Gastrocnemius medialis (tissue), 4 donors: ENCODE results near the gene PCCA. TPM values are rescaled to one million over a fixed set of nuclear protein-coding genes. Genes with fewer than 3 reads are reported as not detected.

Experiments used
- ATAC-seq, 2 donors: fragments of 150-250 bp; one replicate each; pipeline ENCODE4 v1.9.1; 2016
- DNase-seq, 2 donors: peaks; one replicate each; pipeline ENCODE4 v3.0.0-alpha.2; 2019
- H3K27ac ChIP-seq, 4 donors: fragments of 200-600 bp; sonication (generic); 1 replicate in 1 of 4; 2 replicates in 3 of 4; pipeline ENCODE4 v1.5.1; 2016 to 2018; ENCODE audit warnings: mild to moderate bottlenecking in 2 of 4, moderate library complexity in 1 of 4
- H3K27me3 ChIP-seq, 3 donors: fragments of 200-600 bp; sonication (generic) in 2 of 3; 1 replicate in 1 of 3; 2 replicates in 2 of 3; pipeline versions ENCODE4 v1.5.1 to v1.6.0; 2016 to 2019; ENCODE audit warnings: mild to moderate bottlenecking in 1 of 3, moderate library complexity in 1 of 3
- H3K36me3 ChIP-seq, 2 donors: fragments of 200-600 bp; sonication (generic) in 1 of 2; one replicate each; pipeline ENCODE4 v1.5.1; 2017 to 2018
- H3K4me1 ChIP-seq, 2 donors: fragments of 200-600 bp; sonication (generic) in 1 of 2; one replicate each; pipeline ENCODE4 v1.5.1; 2016 to 2017; ENCODE audit warnings: mild to moderate bottlenecking in 2 of 2
- H3K4me3 ChIP-seq, 4 donors: fragments of 200-600 bp; sonication (generic) in 3 of 4; 1 replicate in 1 of 4; 2 replicates in 3 of 4; pipeline ENCODE4 v1.5.1; 2016 to 2019; ENCODE audit warnings: mild to moderate bottlenecking in 2 of 4
- H3K9me3 ChIP-seq, 3 donors: fragments of 200-600 bp; sonication (generic) in 2 of 3; 1 replicate in 1 of 3; 2 replicates in 2 of 3; pipeline ENCODE4 v1.5.1; 2016 to 2019
- CTCF ChIP-seq, 5 experiments: fragments of 450-650 bp in 3 of 5; fragments of 200-600 bp in 2 of 5; sonication (generic) in 2 of 5; IDR thresholded peaks in 4 of 5; conservative IDR thresholded peaks in 1 of 5; 1 replicate in 4 of 5; 2 replicates in 1 of 5; pipeline ENCODE4 v1.5.1; 2016 to 2019; ENCODE audit warnings: antibody characterized with exemption in 5 of 5, mild to moderate bottlenecking in 3 of 5, moderate library complexity in 3 of 5
- POLR2A ChIP-seq, 2 donors: fragments of 450-650 bp; IDR thresholded peaks; one replicate each; pipeline ENCODE4 v1.6.1; 2017; ENCODE audit warnings: antibody characterized with exemption in 2 of 2, mild to moderate bottlenecking in 2 of 2, moderate library complexity in 2 of 2
- in situ Hi-C, 4 donors: fragments of 200-750 bp; cut with MboI; loops; one replicate each; pipeline versions ENCODE4 v1.15.0 to v1.8.0; 2017; ENCODE audit warnings: low sequenced_read_pairs in 4 of 4
- intact Hi-C: fragments of 100-400 bp; cut with DNase I; formaldehyde crosslinking; loops from one replicate; pipeline ENCODE4 v1.15.1; 2023; ENCODE audit warnings: low total_unique reads
- total RNA-seq, 4 donors: library from RNA; depleted of rRNA; stranded (reverse); fragments of >200 nt; gene quantifications; one replicate each; pipeline versions ENCODE4 v1.1.0 to v1.2.3, GENCODE V29; 2016

The PCCA gene
- total RNA-seq, 4 donors from 2014 or later, result 7.5 to 19.5 (median 10.8) TPM

- Histone ChIP-seq H3K27me3 (no peaks in the 10 kb centered on the region), H3K4me3 (no peak overlapping the region), H3K36me3 (no peaks in the 10 kb centered on the region), H3K27ac (no peak overlapping the region), H3K4me1 (peaks cover 0 to 14% of the 10 kb centered on the region in 2 donors), H3K9me3 (no peaks in the 10 kb centered on the region)
- ATAC-seq, result no peak
- intact Hi-C loops (no loop called here), in situ Hi-C loops (no loop called here)
- no peak for DNase-seq
- no peak for TF ChIP-seq CTCF (IDR thresholded peaks at IDR 0.05 in 4 of 5, conservative IDR thresholded peaks at IDR 0.05 in 1 of 5)
- no peak for TF ChIP-seq POLR2A (IDR thresholded peaks at IDR 0.05)
Measured at GRCh38 chr13:100130092-100130491, 41.2 kb downstream of the PCCA start.

DNA sequence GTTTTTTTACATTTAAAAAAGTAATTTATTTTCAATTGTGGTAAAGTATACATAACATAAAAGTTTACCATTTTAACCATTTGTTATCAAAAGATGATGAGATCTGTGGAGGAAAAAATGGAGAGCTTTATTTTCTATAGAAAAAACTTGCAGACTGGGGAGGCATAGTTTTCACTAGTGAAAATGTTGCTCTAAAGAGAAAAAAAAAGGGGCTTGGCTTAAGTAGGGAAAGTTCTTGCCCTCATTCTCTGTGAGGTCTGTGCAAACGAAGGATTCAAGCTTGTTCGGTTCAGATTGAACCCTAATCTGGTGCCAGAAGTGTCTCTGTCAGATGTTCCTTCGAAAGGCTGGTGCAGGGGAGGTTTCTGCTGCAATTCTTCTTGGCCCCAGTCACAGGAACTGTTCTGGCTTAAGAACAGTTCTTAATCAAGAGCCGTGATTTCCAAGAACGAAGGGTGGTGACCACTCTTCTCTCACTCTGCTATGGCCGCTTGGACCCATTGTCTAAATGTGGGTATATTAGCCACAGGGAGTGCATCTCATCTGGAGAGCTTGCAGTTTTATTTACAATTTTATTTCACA is 42.1 kb downstream of the PCCA start:
- peaks cover 0 to 14% of the 10 kb centered on the region in 2 donors for H3K4me1 ChIP-seq

DNA sequence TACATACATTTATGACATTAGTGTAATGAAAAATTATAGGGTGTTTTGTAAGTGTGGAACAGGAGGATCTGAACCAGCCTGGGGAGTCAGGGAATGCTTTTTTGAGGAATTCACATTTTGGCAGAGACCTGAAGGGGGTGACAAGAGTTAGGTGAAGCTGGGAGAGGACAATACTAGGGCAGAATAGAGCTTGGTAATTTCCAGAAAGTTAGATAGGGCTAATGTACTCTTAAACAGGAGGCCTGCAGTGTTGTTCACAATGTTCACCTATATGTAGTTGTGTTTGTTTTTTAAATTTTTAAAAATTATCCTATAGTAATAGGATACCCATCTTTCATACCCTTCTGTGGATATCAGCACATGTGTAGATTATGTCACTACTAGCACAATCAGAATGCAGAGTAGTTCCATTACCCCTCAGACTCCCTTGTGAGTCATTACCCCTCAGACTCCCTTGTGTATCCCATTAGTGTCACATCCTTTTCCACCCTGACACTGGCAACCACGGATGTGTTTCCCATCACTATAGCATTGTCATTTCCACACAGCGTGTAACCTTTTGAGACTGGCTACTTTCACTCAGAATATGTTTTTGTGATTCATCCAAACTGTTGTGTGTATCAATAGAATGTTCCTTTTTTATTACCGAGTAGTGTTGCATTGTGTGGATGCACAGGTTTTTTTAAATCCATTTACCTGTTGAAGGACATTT is 43.1 kb downstream of the PCCA start:
- Histone ChIP-seq H3K27me3 (no peaks in the 10 kb centered on the region), H3K36me3 (no peaks in the 10 kb centered on the region), H3K27ac (no peak overlapping the region), H3K4me3 (no peak overlapping the region), H3K9me3 (no peaks in the 10 kb centered on the region), H3K4me1 (peaks cover 0 to 14% of the 10 kb centered on the region in 2 donors)
- DNase-seq, result no peak
- intact Hi-C loops (no loop called here), in situ Hi-C loops (no loop called here)
- TF ChIP-seq POLR2A (IDR thresholded peaks at IDR 0.05) (no peak), CTCF (IDR thresholded peaks at IDR 0.05 in 4 of 5, conservative IDR thresholded peaks at IDR 0.05 in 1 of 5) (no peak)
- ATAC-seq, result no peak

More for the DNA sequence above, 42.1 kb downstream of the PCCA start:
- in situ Hi-C loops, result no loop called here
- Histone ChIP-seq H3K27me3 (no peaks in the 10 kb centered on the region), H3K9me3 (no peaks in the 10 kb centered on the region), H3K4me3 (no peak overlapping the region), H3K27ac (no peak overlapping the region), H3K36me3 (no peaks in the 10 kb centered on the region)
- intact Hi-C loops, result no loop called here
- no peak for DNase-seq
- no peak for ATAC-seq
- TF ChIP-seq POLR2A (IDR thresholded peaks at IDR 0.05), result no peak
- no peak for TF ChIP-seq CTCF (IDR thresholded peaks at IDR 0.05 in 4 of 5, conservative IDR thresholded peaks at IDR 0.05 in 1 of 5)

- TF ChIP-seq CTCF (IDR thresholded peaks at IDR 0.05 in 4 of 5, conservative IDR thresholded peaks at IDR 0.05 in 1 of 5), result no peak
- TF ChIP-seq POLR2A (IDR thresholded peaks at IDR 0.05), result no peak
- no peak overlapping the region for H3K27ac ChIP-seq
- H3K4me3 ChIP-seq, result no peak overlapping the region
- no peaks in the 10 kb centered on the region for H3K4me1 ChIP-seq
- H3K36me3 ChIP-seq, result no peaks in the 10 kb centered on the region
- ATAC-seq, result no peak
- no peak for DNase-seq
- intact Hi-C loops, result no loop called here
- H3K27me3 ChIP-seq, result no peaks in the 10 kb centered on the region
- H3K9me3 ChIP-seq, result no peaks in the 10 kb centered on the region
- in situ Hi-C loops, result no loop called here
Measured at GRCh38 chr13:100138859-100139491, 50.1 kb downstream of the PCCA start.
